NCI-H2196 (cell line): Measurements from ENCODE around the gene CIRBP.
A peak's percentile ranks its signal among the peaks of the same experiment; 100 is the strongest.

ENCODE experiments used
- DNase-seq: peaks from one replicate; lab custom pipeline; 2025; ENCODE audit not compliant: unreplicated experiment; lab: John Stamatoyannopoulos, UW

The CIRBP gene

DNA sequence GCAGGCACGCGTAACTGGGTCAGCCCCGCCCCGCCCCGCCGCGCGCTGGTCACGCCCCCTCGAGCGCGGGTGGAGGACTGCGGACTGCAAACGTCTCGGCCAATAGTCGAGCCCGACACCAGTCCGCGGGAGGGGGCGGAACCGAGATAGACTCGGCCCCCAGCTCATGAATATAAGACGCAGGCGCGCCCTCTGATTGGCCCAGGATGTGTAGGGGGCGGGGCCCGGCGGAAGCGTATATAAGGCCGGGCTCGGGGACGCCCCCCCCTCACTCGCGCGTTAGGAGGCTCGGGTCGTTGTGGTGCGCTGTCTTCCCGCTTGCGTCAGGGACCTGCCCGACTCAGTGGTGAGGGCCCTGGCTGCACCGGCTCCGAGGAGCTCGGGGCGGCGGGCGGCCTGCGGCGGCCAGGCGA is at the start of gene CIRBP:
Gene CIRBP, plus strand, starts transcription at position 268 of the 413 bp plus-strand sequence. CDS start 1,602 bp downstream, outside the sequence.
- DNase-seq: peak; percentile 98

DNA sequence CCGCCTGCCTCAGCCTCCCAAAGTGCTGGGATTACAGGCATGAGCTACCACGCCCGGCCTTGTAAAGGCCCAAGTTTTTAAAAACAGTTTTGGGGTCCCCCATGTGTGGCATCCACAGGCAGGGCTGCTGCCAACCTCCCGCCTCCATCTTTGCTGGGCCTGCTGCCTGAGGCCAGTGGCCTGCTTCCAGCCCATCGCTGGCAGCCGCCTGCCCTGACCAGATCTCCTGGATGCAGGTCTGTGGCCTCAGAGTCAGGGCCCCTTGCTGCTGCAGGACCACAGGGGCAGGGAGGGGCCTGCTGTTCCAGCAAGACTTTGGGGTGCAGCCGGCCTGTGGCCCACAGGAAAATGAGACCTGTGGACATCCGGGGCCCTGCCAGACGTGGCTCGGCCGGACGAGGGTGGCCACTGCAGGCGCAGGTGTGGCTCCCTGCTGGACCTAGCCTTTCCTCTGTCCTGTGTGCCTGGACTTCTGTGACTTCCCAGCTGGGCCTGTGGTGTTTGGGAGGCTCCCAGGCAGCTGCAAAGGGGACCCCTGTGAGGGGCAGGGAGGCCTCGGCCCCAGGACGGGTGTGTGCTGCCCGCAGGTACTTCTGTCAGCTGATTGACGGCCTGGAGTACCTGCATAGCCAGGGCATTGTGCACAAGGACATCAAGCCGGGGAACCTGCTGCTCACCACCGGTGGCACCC is 49.2 kb upstream of the CIRBP start:
- DNase-seq: no peak

DNA sequence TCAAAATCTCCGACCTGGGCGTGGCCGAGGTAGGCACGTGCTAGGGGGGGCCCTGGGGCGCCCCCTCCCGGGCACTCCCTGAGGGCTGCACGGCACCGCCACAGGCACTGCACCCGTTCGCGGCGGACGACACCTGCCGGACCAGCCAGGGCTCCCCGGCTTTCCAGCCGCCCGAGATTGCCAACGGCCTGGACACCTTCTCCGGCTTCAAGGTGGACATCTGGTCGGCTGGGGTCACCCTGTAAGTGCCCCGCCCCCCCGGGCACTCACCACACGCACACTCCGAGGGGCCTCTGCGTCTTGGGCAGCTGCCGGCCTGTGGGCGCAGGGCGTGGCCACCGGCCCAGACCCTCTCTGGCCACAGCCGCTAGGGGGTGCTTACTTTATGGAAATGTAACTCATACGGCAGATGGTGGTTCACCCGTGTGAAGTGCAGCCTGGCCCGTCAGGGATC is 48.6 kb upstream of the CIRBP start:
- DNase-seq: no peak

DNA sequence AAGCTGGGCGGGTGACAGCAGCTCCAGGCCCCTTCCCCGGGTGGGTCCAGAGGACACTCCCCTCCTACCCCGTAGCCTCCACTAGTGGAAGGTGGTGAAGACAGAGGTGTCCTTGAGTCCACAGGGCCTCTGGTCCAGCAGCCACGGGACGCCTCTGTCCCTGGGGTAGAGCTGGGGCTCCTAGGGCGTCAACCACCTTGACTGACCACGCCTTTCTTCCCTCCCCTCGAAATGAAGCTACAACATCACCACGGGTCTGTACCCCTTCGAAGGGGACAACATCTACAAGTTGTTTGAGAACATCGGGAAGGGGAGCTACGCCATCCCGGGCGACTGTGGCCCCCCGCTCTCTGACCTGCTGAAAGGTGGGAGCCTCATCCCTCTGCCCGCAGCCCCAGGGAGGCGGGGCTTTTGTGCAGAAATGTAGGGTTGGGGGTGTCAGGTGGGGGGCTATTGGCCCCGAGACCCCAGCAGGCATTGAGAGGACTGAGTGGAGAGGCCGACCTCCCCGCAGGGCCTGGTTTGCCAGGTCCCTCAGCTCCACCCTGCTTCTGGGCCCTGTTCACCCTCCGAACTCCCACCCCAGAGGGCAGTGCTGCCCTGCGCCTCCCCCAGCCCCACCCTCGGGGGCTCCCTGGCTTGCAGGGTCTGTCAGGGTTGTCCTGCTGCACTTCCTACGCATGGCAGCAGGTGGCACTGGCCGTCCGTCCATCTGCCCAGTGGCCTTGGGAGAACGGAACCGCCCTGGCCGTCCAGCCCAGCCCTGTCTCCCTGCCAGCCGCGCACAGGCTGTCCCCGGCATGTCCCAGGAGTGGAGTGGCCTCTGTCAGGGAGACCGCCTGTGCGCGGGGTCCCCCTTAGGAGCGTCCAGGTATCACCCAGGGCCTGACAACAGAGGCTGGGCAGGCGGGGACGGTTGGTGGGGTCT is 47.9 kb upstream of the CIRBP start:
- DNase-seq: no peak

DNA sequence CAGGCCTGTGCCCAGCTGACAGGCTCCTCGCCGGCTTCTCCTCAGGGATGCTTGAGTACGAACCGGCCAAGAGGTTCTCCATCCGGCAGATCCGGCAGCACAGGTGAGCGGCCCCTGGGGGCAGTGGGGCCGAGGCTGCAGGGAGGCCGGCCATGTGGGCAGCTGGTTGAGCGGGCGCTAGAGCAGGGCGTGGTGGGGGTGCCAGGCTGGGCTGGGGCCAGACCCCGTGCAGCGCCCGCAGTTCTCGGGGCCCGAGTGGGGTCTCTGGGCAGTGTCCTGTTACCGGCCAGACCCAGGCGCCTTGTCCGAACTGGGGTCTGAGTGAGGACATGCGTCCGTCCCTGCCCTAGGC is 47.3 kb upstream of the CIRBP start:
- no peak for DNase-seq

DNA sequence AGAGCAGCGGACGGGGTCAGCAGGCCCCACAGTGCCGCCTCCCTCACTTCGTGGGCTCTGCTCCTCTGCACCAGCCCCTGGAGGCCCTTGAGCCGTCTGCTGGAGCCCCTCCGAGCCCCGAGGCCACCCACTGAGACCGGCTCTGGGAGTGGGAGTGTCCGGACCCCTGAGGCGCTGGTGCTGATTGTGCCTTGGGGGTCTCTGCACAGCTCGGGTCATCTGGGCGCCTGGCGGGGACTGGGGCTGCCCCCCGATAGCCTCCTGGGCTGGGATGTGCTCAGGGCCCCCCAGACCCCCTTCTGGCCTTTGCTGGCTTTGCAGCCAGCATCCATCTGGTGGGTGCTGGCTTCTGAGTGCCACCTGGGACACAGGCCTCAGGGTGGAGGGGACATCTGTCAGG is 46.7 kb upstream of the CIRBP start:
- DNase-seq: no peak

DNA sequence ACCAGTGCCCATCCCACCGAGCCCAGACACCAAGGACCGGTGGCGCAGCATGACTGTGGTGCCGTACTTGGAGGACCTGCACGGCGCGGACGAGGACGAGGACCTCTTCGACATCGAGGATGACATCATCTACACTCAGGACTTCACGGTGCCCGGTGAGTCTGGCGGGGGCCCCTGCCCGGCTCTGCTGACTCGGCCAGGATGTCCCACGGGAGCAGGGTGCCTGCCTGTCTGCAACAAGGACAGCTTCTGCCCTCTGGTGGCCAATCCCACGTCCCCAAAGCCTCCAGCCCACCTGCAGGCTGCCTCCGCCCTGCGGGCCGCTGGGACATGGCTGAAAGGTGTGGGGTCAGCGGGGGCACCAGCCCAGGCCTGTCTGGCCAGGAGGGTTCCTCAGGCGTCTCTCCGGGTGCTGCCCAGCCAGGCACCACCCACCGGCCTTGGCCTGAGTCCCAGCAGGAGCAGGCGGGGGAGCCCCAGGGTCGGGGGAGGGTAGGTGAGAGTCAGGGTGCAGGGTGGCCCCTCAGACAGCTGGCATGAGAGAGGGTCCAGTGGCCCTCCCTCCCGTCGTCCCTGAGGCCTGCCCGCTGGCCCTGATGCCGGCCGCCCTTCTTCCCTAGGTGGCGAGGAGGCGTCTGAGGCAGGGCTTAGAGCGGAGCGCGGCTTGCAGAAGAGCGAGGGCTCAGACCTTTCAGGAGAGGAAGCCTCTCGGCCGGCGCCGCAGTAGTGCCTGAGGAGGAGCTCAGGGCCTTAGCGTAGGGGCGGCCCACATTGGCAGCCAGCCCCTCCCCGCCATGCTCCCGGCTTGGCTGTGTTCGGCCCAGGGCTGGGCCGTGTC is 45.9 kb upstream of the CIRBP start:
- no peak for DNase-seq

DNA sequence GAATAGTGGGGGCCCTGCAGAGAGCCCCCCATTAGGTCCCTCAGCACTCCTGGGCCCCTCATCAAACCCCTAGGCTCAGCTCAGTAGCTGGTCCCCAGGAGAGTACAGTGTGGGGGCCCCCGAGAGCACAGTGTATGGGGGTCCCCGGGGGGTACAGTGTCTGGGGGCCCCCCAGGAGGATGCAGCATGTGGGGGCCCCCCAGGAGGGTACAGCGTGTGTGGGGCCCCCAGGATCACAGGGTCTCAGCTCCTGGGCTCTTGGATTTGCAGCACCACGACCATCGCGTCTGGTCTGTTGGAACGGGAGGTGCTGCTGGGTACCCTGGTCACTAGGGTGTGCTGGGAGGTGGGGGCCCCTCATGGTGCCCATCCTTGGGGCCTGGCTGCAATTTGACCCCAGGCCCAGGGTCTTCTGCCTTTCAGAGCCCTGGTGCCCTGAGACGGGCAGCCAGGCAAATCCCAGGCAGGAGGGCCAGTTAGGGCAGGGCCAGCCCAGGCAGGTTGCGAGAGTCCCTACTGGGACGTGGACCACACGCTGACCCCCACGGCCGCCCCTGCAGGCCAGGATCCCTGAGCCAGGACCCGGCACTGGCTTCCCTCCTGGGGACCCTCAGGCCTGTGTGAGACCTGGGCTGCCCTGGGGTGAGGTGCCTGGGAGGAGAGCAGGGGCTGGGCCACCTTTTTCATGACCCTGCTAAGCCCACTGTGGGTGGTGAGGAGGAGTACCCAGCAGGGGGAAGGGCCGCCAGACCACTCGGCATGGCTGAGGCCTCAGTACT is 44.9 kb upstream of the CIRBP start:
- DNase-seq: no peak

DNA sequence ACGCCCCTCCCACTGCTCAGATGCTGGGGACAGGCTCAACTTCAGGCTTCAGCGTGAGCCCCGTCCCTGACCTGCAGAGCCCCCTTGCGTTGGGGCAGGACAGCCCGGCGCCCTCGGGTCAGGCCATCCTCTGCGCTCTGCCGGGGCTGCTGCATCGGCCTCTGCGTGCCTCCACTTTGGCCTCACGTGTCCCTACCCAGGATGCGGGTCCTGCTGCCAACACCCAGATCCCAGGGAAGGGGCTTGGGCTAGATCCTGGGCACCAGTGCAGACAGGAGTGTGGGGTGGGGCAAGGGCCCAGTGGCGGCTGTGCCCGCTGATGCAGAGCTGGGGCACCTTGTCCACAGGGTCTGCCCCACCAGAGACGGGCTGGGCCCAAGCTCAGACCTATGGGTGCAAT is 44.3 kb upstream of the CIRBP start:
- DNase-seq: no peak

DNA sequence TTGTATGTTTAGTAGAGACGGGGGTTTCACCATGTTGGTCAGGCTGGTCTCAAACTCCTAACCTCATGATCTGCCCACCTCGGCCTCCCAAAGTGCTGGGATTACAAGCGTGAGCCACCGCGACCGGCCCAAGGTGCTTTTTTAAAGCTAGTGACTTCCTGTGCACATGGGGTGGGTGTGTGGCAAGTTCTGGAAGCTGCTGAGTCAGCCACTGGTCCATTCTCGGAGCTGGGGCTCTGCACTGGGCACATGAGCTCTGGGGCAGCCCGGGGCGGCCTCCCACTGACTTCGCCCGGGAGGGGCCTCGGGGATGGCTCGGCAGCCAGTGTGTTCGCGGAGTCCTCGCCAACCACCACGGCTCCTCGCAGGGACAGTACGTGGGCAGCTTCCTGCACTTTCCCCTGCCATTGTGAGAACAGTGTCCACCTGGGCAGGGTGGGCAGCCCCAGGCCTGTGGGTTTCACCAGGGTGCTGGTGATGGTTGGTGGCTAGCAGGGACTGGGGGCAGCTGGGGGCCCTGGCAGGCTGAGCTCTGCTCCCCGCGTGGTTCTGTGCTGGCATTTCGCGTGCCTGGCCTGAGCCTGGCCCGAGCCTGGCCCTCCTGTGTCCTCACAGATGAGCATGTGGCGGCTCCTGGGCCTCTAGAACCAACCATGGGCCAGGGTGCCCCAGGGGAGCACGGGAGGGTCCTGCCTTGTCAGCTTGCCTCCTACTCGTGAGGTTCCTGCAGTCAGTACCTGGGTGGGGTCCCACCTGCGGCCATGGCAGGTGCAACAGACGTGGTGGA is 43.5 kb upstream of the CIRBP start:
- DNase-seq: no peak

DNA sequence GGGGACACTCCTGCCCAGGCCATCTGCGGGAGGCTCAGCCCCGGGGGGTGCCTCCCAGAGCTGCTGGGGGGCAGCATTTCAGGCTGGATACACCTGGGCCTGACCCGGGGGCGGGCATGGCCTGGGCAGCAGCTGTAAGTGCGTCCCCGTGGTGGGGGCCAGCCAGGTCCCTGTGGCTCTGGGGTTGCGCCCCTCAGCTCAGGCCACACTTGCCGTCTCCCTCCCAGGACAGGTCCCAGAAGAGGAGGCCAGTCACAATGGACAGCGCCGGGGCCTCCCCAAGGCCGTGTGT is 43.0 kb upstream of the CIRBP start:
- no peak for DNase-seq

DNA sequence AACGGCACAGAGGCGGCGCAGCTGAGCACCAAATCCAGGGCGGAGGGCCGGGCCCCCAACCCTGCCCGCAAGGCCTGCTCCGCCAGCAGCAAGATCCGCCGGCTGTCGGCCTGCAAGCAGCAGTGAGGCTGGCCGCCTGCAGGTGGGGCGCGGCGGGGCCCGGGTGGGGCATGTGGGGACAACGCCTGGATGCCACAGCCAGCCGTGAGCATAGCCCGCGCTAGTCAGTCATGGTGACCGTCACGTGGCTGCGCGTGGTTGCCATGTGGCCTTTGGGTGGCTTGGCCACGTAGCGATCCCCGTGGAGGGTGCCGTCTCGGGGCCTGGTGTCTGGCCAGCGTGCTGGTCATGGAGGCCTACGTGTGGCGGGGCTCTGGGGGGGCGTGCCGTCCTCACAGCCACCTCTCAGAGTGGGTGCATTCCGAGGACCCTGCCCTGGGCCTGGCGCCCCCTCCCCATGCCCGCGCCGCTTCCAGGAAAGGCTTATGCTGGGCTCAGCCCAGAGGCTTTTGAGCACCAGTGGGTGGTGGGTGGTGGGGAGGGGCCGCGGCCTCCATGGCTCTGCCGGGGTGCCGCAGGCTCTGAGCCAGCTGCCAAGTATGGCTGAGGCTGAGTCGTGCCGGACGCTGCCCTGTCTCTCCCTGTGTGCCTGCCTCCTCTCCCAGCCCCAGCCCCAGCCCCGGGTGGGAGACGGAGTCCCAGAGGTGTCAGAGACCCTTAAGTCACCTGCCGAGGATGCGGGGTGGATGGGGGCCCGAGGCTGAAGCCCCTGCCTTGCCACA is 42.4 kb upstream of the CIRBP start:
- no peak for DNase-seq

DNA sequence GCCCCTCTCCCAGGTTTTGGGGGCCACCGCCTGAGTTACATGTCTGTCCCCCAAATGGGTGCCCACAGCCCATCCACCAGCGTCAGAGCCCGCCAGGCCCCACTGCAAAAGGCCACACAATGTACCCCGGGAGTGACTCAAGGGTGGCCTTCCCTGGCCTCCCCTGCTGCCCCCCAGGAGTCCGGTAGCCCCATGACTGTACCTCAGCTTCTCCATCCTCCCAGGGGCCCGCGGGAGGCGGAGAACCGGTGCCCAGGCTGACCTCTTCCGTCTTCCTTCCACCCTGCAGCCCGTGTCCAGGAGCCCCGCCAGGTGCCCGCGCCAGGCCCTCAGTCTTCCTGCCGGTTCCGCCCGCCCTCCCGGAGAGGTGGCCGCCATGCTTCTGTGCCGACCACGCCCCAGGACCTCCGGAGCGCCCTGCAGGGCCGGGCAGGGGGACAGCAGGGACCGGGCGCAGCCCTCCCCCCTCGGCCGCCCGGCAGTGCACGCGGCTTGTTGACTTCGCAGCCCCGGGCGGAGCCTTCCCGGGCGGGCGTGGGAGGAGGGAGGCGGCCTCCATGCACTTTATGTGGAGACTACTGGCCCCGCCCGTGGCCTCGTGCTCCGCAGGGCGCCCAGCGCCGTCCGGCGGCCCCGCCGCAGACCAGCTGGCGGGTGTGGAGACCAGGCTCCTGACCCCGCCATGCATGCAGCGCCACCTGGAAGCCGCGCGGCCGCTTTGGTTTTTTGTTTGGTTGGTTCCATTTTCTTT is 41.7 kb upstream of the CIRBP start:
- no peak for DNase-seq

DNA sequence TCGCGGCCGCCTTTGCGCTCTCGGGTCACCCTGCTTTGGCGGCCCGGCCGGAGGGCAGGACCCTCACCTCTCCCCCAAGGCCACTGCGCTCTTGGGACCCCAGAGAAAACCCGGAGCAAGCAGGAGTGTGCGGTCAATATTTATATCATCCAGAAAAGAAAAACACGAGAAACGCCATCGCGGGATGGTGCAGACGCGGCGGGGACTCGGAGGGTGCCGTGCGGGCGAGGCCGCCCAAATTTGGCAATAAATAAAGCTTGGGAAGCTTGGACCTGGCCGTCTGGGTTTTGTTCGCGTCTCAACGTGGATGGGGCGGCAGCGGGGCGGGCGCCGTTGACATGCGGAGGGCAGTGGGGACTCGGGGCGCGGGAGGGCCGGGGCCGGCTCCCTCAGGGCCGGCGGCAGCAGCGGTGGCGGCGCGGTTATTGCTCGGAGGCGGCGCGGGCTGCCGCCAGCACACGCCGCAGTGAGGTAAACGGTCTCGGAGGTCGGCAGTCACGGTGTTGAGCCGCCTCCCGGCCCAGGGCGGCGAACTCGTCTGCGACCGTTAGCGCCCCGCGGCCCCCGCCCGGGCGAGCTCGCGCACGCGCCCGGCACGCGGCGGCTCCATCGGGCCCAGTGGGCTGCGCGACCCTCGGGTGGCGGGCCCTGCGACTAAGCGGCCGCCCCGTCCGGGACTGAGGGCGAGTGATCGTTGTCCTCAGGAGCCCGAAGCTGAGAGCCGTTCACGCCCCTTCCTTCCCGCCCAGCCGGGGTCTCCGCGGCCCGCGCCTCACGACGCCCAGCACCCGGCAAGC is 40.8 kb upstream of the CIRBP start:
- no peak for DNase-seq

DNA sequence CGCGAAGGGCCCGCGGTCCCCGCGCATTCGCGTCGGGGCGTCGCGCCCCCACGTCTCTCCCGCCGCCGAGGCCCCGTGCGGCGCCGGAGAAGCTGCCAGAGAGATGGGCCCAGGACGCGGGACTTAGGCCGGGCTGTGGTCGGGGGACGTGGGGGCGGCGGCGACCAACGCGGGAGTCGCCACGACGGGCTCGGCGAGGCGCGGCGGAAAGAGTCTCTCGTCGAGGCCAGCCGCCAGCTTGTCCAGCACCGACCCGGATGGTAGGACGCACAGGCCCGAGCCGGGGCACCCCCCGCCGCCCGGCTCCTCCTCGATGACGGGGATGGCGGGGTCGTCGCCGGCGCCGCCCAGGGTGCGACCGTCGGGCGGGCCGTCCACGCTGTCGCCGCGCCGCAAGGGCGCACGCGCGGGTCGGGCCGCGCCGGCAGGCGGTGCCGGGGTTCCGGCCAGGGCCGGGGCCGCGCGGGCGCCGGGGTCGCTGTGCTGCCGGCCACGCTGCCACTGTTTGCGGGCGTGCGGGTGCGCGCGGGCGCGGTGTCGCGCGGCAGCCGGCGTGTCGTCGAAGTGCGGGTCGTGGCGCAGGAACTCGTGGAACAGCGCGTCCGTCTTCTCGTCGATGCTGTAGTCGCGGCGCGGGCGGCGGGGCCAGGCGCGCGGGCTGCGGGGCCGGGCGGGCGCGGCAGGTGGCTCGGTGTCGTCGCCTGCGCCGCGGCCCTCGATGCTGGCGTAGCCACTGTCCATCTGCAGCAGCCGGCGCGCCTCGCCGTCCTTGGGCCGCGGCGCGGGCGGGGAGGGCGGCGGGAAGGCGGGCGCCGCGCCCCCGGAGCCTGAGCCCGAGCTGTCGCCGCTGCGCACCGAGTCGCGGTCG is 39.8 kb upstream of the CIRBP start:
- DNase-seq: no peak

DNA sequence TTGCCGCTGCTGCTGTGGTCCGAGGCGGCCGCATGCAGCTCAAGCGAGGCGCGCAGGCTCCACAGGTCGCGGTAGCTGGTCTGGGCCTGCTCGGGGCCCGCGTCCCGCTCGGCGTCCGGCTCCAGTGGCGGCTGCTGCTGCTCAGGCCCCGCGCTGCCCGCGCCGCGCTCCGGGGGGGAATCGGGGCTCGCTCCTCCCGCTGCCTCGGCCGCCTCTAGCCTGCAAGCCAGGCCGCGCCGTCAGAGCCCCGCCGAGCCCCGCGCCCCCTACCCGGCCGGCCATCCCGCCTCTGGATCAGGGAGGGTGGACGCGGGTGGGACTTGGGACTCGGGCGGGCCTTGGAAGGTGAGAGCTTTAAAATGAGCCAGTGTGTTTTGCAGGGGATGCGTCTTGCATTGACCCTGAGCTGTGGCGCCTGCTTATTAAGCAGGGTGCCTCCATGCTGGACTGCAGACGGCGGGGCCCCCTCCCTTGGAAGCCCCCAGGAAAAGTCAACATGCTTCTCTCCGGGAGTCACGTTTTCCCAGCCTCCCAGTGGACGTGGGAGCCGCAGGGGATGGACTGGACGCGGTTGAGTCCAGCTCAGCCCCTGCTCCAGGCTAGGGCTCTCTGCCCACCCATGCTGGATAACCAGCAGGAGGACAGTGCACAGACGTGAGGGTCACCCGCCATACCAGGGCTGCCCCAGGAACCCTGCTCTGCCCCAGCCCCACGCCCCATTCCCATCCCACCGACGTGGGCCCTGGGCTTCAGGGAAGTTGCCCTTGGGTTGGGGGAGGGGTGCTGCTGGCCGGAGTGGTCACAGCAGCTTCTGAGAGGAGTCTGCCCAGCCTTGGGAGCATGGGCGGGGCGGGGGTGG is 39.0 kb upstream of the CIRBP start:
- DNase-seq: no peak
